SU-DHL-6 (cell line): ENCODE results near the gene GABBR1.

ENCODE experiments used
- EZH2phosphoT487 ChIP-seq: fragments of 200-600 bp; sonication (generic), shearing (Covaris generic); conservative IDR thresholded peaks from 2 replicates; pipeline ENCODE4 v1.6.1; 2018; ENCODE audit warnings: mild to moderate bottlenecking, antibody characterized with exemption, low read length, moderate library complexity, mixed read lengths
- TF ChIP-seq, protein P1 (sequence below): fragments of 200-600 bp; sonication (generic); IDR thresholded peaks from one replicate; pipeline ENCODE4 v1.5.1; 2017; ENCODE audit warnings: antibody characterized with exemption, mild to moderate bottlenecking, low read length, moderate library complexity; ENCODE audit not compliant: insufficient read depth, poor library complexity, severe bottlenecking

DNA sequence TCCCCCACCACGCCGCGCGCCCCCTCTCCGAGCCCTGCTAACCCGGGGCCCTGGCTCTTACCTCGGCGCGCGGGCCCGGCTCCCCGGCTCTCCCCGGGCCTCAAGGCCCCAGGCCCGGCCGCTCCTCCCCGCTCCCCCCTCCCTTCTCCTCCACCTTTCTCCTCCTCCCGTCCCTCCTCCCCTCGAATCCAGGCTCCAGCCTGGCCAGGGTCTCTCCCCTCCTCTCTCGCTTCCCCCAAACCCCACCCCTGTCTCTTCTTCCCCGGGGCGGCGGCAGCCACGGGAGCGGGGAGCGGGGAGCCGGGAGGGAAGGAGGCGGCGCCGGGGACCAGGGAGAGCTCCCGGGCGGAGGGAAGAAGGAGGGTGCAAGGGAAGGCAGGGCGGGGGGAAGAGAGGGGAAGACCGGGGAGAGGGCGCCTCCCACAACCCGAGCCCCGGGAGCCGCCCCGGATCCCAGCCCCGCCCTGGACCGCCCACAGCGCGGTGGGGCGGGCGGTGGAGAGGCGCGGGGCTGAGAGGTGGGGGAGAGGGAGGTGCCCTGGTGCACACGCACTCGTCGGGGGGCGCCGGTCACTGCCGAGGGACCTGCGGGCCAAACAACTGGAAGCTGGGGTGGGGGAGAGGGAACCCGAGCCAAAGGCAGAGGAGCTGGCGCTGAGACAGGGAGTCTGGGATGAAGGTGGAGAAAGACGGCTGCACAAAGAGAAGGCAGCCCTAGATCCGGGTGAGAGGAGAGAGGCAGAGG is at the start of gene GABBR1:
- no peak for TF ChIP-seq EZH2phosphoT487
- TF ChIP-seq, protein P1, sequence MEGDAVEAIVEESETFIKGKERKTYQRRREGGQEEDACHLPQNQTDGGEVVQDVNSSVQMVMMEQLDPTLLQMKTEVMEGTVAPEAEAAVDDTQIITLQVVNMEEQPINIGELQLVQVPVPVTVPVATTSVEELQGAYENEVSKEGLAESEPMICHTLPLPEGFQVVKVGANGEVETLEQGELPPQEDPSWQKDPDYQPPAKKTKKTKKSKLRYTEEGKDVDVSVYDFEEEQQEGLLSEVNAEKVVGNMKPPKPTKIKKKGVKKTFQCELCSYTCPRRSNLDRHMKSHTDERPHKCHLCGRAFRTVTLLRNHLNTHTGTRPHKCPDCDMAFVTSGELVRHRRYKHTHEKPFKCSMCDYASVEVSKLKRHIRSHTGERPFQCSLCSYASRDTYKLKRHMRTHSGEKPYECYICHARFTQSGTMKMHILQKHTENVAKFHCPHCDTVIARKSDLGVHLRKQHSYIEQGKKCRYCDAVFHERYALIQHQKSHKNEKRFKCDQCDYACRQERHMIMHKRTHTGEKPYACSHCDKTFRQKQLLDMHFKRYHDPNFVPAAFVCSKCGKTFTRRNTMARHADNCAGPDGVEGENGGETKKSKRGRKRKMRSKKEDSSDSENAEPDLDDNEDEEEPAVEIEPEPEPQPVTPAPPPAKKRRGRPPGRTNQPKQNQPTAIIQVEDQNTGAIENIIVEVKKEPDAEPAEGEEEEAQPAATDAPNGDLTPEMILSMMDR: no peak
